Activated CD4-positive, alpha-beta T cell treated with anti-CD3 and anti-CD28 coated beads, Interleukin-2, amount 50 U/mL, for 16 hours (primary cell): ENCODE data around the gene GJB6.

ENCODE experiments used
- DNase-seq: peaks from one replicate; pipeline ENCODE4 v3.0.0-alpha.2; 2020

Gene GJB6

GRCh38 chr13:20227288-20227687, 4.8 kb downstream of the GJB6 start:
- no peak for DNase-seq

DNA sequence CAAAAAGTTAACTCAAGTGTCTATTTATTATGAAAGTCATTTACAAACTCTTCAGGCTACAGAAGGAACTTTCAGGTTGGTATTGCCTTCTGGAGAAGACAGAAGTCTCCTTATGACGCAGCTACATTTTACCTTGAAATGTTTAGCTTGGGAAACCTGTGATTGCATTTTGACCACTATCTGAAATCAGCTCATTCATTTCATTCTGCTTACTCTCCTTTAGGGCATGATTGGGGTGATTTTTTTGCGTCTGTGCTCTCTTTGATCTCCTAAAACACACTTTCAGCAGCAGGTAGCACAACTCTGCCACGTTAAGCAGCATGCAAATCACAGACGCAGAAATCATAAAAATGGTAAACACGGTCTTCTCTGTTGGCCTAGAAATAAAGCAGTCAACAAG, 9.6 kb downstream of the GJB6 start:
- DNase-seq: peak; percentile 33

GRCh38 chr13:20221772-20222171, 10.3 kb downstream of the GJB6 start:
- DNase-seq: no peak

DNA sequence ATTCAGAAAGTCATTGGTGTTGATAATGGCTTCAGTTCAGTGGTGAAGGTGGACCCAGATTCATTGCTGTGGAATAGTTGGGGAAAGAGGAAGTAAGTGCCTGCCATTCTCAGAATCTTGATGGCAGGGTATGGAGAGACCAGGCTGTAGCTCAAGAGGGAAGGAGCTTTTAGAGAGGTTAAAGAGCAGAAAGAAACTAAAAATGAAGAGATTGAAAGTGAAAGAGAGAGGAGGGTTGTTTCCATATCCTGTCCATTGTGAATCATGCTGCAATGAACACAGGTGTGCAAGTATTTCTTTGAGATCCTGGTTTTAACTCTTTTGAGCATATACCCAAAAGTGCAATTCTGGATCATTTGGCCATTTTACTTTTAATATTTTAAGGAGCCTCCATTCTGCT, 12.5 kb downstream of the GJB6 start:
- peak; percentile 27 for DNase-seq

DNA sequence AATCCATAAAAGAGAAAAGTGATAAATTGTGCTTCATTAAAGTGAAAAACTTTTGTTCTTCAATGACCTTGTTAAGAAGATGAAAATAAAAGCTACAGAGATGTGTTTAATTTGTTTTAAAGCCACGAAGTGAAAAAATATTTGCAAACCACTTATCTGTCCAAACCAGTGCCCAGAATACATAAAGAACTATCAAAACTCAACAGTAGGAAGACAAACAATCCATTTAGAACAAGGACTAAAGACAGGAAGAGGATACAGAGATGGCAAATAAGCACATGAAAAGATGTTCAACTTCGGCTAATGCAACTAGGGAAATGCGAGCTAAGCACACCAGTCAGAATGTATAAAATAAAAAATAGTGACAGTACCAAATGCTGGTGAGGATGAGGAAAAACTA, 15.0 kb downstream of the GJB6 start:
- no peak for DNase-seq

GRCh38 chr13:20209948-20210347, 22.2 kb downstream of the GJB6 start:
- no peak for DNase-seq

GRCh38 chr13:20206698-20207235, 25.4 kb downstream of the GJB6 start:
- DNase-seq: no peak

DNA sequence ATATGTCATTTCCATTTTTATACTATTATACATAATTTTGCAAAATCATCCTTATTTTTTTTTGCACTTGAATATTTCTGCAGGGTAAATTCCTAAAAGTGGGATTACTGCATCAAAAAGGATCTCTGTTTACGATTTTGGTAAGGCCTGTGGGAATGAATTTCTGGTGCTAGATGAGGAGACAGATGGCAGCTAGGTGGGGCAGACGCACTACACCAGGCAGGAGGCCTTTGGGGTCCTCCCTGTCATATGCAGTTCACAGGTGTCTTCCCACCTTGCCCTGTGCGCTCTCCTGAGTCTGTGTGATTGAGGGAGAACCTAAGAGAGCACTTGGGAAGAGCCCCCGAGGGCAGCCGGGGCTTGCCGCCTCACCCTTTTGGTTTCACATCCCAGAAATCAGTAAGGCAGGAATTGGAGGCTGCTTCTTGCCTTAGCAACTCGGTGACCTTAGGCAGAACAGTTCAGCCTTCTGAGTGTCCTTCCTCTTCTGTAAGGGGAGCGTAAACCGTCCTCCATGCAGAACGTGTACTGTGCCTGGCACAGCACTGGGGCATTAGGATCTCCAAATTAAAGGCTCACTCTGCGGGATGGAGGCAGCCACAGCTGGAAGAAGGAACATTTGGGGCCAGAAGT, 25.9 kb downstream of the GJB6 start:
- no peak for DNase-seq

DNA sequence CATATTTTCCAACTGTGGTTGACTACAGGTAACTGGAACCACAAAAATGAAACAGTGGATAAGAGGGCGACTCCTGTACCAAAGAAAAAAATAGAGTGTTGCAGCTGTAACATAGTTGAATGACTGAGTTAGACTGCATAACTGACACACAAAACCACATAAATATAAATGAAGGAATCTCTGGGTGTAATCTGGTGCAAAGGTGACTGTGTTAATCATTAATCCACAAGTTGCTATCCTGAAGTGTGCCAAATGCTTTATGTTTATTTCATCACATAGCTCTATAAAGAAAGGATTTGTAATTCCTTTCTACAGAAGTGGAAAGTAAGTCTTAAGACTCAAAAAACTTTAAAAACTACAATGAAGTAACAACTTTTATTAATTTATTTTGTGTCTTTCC, 33.3 kb downstream of the GJB6 start:
- DNase-seq: no peak

DNA sequence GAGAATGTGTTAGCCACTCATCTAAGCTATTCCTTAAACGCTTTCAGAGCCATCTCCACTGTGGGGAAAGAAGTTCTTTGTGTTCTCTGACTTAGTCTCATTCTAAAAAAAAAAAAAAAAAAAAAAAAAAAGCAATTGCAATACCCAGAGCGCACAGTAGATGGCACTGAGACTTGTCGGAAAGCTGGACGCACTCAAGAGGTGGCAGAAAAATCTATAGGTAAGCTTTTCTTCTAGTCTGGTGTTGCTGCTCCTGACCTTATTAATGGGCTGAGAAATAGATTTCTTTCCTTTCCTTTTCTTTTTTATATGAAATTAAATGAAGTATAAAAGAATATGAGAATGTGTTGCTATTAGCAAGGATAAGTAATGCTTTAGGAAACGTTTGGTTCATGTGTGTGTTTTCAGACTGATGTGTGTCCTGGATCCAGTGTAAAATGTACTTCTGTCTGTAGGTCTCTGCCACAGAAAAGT, 34.7 kb downstream of the GJB6 start:
- peak; percentile 46 for DNase-seq

GRCh38 chr13:20195801-20196200, 36.3 kb downstream of the GJB6 start:
- no peak for DNase-seq

GRCh38 chr13:20193907-20194631, 38.0 kb downstream of the GJB6 start:
- DNase-seq: no peak

GRCh38 chr13:20193162-20193906, 38.8 kb downstream of the GJB6 start:
- DNase-seq: no peak

GRCh38 chr13:20192836-20193161, 39.3 kb downstream of the GJB6 start, which contains the start of gene GJB2:
TSS of gene GJB2 (minus strand) at chr13:20192938. CDS start at chr13:20189581, 3,357 bp downstream.
- no peak for DNase-seq

GRCh38 chr13:20192158-20192835, 39.8 kb downstream of the GJB6 start:
- DNase-seq: no peak

GRCh38 chr13:20191311-20192157, 40.6 kb downstream of the GJB6 start:
- DNase-seq: no peak

GRCh38 chr13:20190481-20191310, 41.4 kb downstream of the GJB6 start:
- DNase-seq: no peak

GRCh38 chr13:20190076-20190475, 42.0 kb downstream of the GJB6 start:
- DNase-seq: no peak

GRCh38 chr13:20188667-20189553, 43.2 kb downstream of the GJB6 start:
- no peak for DNase-seq

DNA sequence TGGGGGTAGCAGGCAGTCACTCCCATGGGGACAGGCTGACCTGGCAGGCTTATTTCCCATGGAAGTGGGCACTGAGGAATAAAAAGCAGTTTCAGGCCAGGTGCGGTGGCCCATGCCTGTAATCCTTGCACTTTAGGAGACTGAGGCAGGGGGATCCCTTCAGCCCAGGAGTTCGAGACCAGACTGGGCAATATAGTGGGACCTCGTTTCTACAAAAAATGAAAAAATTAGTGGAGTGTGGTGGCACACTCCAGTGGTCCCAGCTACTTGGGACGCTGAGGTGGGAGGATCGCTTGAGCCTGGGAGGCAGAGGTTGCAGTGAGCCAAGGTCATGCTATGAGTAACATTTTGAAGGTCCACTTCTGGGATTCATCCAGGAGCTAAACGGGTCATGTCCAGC, 45.3 kb downstream of the GJB6 start:
- no peak for DNase-seq
